ENCODE data around the gene SAMD14.
A peak's percentile ranks its signal among the peaks of the same experiment; 100 is the strongest.

The SAMD14 gene

DNA sequence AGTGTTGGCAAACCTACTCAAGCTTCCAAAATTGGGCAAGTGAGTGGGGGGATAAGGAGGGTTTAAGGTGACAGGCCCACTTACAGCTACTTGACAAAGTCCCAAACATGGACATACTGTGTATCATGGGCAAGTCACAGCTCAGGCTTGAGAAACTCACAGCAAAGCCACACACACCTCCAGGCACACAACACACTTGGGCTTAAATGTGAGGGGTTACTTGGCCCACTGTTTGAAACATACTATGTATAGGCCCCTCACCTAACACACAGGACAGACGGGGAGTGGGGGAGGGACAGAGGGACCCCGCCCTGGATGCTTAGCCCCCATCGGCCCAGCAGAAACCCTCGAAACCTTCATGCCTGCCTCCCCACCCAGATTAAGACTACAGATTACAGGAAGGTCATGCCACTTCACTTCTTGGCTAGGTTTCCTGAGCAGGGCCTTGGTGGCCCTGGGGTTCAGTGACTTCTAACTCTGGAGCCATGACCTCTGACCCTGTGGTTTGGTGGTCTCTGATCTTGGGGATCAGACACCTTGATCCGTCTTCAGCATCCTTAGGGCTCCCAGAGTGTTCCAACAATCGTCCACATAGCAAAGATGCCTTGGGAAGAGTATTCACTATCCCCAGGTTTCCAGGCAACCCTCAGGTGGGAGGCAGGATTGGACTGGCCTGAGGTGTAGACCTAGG lies 2.3 kb upstream of the SAMD14 start:
- DNase-seq, result no peak

DNA sequence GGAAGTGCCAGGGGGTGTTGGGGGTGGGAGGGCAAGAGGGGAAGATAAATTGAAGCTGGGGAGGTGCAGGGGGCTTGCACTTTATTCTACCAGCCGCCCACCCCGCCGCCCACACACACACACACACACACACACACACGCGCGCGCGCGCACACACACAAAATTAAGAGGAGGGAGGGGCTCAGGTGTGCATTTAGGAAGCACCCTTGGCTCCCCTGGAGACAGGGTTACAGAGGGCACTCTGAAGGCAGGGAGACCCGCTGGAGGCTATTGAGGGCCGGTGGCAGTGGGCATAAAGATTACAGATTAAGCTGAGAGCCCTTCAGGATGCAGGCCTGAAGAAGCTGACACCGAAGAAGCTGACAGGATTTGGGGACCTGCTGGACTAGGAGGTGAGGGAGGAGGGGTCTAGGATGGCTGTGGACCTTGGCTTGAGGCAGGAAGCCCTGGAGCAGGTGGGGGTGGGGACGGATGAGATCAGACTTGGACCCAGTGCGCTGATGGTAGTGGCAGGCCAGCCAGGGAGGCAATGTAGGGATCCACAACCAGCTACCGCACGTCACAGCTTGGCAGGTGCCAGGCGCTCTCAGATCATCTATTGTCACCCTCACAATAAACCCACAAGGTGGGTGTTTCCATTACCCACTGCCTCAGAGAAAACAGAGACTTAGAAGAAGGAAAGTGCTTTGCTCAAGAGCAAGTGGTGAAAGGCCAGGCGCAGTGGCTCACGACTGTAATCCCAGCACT lies 772 bp upstream of the SAMD14 start:
- no peak for DNase-seq

DNA sequence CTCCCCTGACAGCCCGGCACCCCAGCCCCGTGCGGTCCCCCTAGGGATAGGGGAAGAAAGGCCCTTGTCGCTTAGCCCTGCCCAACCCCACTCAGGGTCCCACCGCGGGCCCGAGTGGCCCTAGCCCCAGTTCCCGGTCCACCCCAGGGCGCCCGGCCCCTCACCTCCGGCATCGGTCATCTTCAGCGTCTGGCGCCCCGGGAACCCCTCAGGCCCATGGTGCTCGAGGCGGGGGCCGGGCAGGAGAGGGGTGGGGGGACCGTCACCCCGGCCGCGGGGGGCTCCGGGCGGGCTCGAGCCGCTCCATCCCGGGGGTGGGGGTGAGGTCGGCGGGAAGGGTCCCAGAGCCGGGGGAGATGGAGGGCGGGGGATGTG lies 620 bp downstream of the SAMD14 start:
- no peak for DNase-seq

DNA sequence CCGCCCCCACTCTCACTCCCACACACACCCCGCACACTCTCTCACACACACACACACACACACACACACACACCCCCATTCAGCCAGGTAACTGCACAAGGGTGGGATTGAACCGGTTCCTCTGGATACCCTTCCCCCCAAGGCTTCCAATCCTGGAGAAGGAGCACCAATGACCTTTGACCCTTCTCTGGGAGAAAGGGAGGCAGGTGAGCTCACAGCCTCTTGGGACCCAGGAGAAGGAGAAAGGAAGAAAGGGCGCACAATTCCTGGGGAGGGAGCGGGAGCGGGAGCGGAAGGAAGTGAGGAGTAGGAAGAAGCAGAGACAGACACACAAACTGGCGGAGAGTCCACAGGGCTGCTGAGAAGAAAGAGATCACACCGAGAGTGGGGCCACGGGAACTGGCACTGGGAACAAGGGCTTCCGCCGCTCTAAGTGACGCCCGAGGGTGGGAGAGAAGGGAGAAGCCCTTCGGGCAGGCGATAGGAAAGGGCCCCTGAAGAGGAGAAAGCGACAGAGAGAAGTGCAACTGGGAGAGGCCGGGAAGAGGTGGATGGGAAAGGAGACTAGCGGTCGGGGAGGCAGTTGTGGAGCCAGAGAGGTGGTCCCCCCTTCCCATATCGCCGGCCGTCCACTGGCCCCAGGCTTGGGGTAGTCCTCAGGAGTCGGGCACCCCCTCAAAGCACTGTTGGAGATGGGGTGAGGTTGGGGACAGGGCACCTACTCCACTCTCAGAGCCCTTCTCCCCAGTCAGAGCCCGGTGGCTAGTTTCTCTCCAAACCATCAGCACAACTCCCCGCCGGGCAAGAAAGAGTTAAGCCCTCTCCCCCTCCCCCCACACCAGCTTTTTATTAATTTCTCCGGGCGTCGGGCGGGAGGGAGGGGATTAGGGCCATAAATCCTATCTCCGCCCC lies 1.3 kb downstream of the SAMD14 start:
- DNase-seq, result peak in 1 of 2 experiments; percentile 34

- peak; percentile 44 to 64 for DNase-seq
Observed at GRCh38 chr17:50127697-50128361, 2.1 kb downstream of the SAMD14 start.

GRCh38 chr17:50125420-50125997 lies 4.5 kb downstream of the SAMD14 start:
- DNase-seq, result no peak

DNA sequence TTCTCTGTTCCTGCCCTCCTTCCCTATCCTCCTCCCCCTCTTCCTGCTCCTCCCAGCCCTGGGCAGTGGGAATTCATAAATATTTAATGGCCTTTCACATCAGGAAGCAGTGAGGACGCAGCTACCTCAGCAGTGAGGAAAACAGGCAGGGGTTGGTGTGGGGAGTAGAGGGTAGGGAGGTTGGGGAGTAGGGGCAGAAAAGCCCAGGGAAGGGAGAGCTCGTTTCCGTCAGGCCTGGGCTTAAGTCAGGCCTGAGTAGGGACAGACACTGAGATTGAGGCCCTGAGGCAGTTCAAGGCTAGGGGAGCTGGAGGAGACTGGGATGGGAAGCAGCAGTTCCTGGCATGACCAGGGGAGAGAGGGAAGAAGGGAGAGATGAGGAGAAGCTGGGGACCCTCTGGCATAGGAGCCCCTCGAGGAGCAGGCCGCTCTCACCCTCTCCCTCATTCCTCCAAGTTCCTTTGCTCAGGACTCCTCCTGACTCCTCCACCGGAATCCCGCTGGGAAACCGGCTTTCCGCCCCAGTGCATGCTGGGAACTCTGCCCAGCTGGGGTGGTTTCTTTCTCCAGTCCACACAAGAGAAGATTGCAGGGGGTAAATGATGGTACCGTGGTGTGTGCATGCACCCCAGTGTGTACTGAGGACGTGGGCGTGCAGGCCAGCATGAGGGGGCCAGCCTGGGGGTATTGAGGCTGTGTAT lies 6.2 kb downstream of the SAMD14 start:
- DNase-seq, result no peak

DNA sequence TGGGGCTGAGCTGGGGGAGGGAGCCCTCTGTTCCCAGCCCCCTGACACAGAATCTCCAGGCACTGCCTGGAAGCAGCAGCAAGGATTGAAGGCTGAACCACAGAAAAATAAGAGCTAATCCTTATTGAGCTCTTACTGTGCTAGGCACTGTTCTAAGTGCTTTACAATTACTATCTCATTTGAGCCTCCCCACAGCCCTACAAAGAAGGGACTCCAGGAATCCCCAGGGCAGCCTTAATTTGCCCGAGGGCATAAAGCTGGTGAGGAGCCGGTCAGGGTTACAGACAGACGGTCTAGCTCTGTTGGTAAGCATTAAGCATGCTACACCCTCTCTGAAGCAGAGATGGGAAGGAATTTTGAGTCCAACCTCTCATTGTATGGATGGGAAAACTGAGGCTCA lies 7.0 kb downstream of the SAMD14 start:
- DNase-seq, result no peak

- no peak for DNase-seq
Observed at GRCh38 chr17:50120475-50121253, 9.3 kb downstream of the SAMD14 start.

DNA sequence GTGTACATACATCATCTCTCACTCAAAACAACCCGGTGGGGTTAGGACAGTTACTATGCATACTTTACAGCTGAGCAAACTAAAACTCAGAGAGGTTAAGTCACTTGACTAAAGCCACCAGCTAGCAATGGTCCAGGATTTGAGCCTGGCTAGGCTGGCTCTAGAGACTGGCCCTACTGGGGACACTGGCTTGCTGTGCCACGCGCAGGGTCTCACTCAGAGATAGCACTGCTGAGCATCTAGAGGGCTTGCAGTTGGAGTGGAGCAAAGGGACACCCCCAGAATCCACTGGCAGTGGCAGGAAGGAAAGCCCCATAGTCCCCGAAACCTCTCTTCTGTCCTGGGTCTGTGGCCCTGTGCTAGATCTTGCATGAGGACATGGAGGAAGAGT lies 11.1 kb downstream of the SAMD14 start:
- DNase-seq, result no peak

DNA sequence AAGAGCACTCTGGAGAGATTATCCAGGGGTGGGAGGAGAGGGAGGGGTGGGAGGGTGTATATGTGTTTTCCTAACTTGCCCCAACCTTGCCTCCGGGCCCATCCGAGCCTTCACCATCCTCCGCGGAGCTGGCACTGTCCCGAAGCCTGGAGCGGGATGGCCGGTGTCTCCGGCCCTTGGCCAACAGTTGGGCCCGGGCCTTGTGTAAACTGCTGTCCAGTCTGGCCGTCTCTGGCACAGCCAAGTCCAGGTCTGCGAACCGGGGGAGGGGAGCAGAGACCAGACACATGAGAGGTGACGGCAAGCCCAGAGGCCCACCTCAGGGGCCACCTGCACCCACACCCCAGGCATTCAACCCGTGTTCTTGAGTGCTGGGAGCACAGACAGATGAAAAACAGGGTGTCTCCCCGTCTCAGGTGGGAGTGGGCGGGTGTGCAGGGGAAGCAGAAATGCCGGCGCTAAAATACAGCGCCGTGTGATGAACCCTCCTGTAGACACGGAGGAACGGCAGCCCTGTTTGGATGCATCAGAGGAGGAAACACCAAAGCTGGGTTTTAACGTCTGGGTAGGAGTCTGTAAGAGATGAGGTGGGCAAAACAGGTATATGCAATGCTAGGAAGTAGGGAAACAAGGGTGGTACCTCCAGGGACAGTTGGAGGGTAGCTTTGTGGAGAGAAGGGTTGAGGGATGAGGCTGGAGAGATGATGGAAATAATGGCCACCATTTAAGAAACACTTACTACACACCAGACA lies 11.7 kb downstream of the SAMD14 start:
- no peak for DNase-seq

DNA sequence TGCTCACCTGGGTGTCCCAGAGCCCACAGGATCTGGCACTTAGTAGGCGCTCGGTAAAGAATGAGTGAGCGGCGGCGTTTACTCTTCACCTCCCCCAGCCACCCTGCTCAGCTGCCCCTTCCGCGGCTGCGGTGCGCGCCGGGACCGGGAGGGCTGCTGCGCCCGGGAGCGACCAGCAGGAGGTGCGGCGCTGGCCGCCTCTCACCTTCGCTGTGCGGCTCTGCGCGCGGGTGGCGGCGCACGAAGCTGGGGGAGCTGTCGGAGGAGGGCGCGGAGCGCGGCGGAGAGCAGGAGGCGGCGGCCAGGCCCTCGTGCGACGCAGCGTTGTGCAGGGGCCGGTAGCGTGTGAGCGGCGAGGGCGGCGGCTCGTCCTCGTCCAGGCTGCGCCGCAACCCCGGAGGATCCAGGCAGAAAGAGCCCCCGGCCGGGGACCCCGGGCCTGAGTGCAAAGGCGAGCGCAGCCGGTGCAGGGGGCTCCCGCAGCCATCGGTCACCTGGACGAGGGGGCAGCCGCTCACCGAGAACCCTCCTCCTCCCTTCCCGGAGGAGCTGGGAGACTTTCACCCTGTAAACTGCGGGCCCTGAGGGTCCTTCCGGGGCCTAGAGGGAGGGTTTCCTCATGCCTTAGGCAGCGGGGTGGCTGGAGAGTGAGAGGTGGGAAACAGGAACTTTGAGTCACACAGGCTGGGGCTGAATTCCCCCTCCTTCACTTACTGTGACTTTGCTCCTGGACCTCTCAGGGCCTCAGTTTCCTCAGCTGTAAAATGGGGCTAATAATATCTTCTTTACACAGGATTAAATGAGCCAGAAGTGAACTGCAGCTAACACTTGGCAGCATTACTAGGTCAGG lies 12.5 kb downstream of the SAMD14 start:
- peak; percentile 57 to 59 for DNase-seq

- no peak for DNase-seq
Observed at GRCh38 chr17:50115756-50116155, 14.2 kb downstream of the SAMD14 start.

DNA sequence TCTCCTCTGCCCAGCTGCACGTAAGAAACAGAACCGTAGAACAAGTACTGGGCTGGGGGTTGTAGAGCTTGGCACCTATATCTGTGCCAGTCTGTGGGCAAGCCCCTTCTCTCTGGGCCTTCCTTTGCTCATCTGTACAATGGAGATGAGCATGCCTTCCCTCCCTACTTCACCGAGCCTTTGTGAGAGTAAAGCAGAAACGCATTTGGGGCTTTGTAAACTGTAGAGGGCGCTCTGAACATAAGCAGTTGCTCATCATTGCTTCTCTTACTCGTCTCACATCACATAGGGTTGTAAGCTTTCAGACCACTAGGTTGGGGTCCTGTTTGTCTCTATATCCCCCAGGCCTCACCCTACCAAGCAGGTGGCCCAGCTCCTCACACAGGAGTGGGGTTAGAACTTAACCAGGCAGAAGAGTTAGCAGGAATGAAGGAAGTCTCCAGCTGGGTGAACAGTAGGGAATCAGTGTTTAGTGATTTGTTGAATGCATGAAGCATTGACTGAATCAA lies 15.1 kb downstream of the SAMD14 start:
- DNase-seq, result peak; percentile 95 to 98

- no peak for DNase-seq
Observed at GRCh38 chr17:50114401-50114800, 15.6 kb downstream of the SAMD14 start.

GRCh38 chr17:50113624-50114320 lies 16.2 kb downstream of the SAMD14 start:
- DNase-seq, result no peak

GRCh38 chr17:50112694-50113093 lies 17.3 kb downstream of the SAMD14 start:
- no peak for DNase-seq
